ENCODE results near the gene PMAIP1. TPM values are rescaled to one million over a fixed set of nuclear protein-coding genes. Genes with fewer than 3 reads are reported as not detected.
A peak's percentile ranks its signal among the peaks of the same experiment; 100 is the strongest.

PMAIP1 gene
- total RNA-seq, 4 donors from 2014 or later, result 6.9 to 12.5 (median 7.8) TPM

GRCh38 chr18:59951591-59951990 is 51.8 kb downstream of the PMAIP1 start:
- Histone ChIP-seq H3K4me1 (peaks cover 0 to 65% (median 17%) of the 10 kb centered on the region in 3 donors), H3K4me3 (no peak overlapping the region), H3K27me3 (no peaks in the 10 kb centered on the region), H3K9me3 (no peaks in the 10 kb centered on the region), H3K27ac (peak overlapping the region in 1 of 4 donors; percentile 61), H3K36me3 (no peaks in the 10 kb centered on the region)
- intact Hi-C loops (cut with DNase I), result no loop called here
- no peak for TF ChIP-seq CTCF (IDR thresholded peaks at IDR 0.05)
- TF ChIP-seq POLR2A (IDR thresholded peaks at IDR 0.05), result no peak
- WGBS, 2 donors, result 49 to 57% methylated on average over 4 of the region's 4 CpGs
- DNase-seq, result no peak

- TF ChIP-seq POLR2A (IDR thresholded peaks at IDR 0.05), result no peak
- no peak for TF ChIP-seq CTCF (IDR thresholded peaks at IDR 0.05)
- WGBS, 2 donors, result 53 to 64% methylated on average over 6 of the region's 6 CpGs
- intact Hi-C loops (cut with DNase I), result no loop called here
- Histone ChIP-seq H3K27me3 (no peaks in the 10 kb centered on the region), H3K9me3 (no peaks in the 10 kb centered on the region), H3K27ac (peak overlapping the region in 2 of 4 donors; percentile 68 to 79), H3K4me3 (no peak overlapping the region), H3K36me3 (no peaks in the 10 kb centered on the region), H3K4me1 (peaks cover 0 to 65% (median 17%) of the 10 kb centered on the region in 3 donors)
- no peak for DNase-seq
Observed at GRCh38 chr18:59952283-59953007, 52.6 kb downstream of the PMAIP1 start.

Other genes with a start within 250 kb of the PMAIP1 start
- gene CCBE1, start 202.6 kb upstream of the PMAIP1 start, total RNA-seq, result 1 to 10 TPM in 2 of 4 donors, under 1 TPM in 2; 0.34 to 4.6 (median 1.3) TPM

Measured in esophagus squamous epithelium (tissue), 5 donors.